ENCODE results near the gene ZNF225. TPM values are rescaled to one million over a fixed set of nuclear protein-coding genes. Genes with fewer than 3 reads are reported as not detected.

The ZNF225 gene
- 1.9 and 2.2 TPM in 2 replicates for total RNA-seq

- no peaks in the 10 kb centered on the region for H3K36me3 ChIP-seq (ENCODE audit: control insufficient read depth, insufficient read depth, low read length)
- no peak for TF ChIP-seq CTCF (IDR thresholded peaks at IDR 0.05; ENCODE audit: insufficient read depth, low read length, poor library complexity, severe bottlenecking)
- DNase-seq (ENCODE audit: low read depth): peak; percentile 98
- H3K27me3 ChIP-seq (ENCODE audit: control insufficient read depth, insufficient read depth, low read length): no peaks in the 10 kb centered on the region
- H3K4me3 ChIP-seq (ENCODE audit: low read depth, low read length): peak within 1 kb of the TSS; percentile 57
Measured at GRCh38 chr19:44113138-44113783, at the start of gene ZNF225. Gene ZNF225 (plus strand): TSS chr19:44113399. CDS start chr19:44115828, 2,429 bp downstream.

GRCh38 chr19:44066305-44066704 is 46.9 kb upstream of the ZNF225 start:
- DNase-seq (ENCODE audit: low read depth): no peak
- TF ChIP-seq CTCF (IDR thresholded peaks at IDR 0.05; ENCODE audit: insufficient read depth, low read length, poor library complexity, severe bottlenecking): no peak
- Histone ChIP-seq H3K36me3 (ENCODE audit: control insufficient read depth, insufficient read depth, low read length) (peaks cover 3% of the 10 kb centered on the region), H3K27me3 (ENCODE audit: control insufficient read depth, insufficient read depth, low read length) (no peaks in the 10 kb centered on the region), H3K4me3 (ENCODE audit: low read depth, low read length) (no peak overlapping the region)

- no peak for DNase-seq (ENCODE audit: low read depth)
- no peak for TF ChIP-seq CTCF (IDR thresholded peaks at IDR 0.05; ENCODE audit: insufficient read depth, low read length, poor library complexity, severe bottlenecking)
Measured at GRCh38 chr19:44069415-44069814, 43.8 kb upstream of the ZNF225 start.

GRCh38 chr19:44071824-44072542 is 41.2 kb upstream of the ZNF225 start, which contains the start of gene ZNF284:
Gene ZNF284 (plus strand): TSS chr19:44072159. CDS start chr19:44076390, 4,231 bp downstream.
- Histone ChIP-seq H3K36me3 (ENCODE audit: control insufficient read depth, insufficient read depth, low read length) (no peaks in the 10 kb centered on the region), H3K27me3 (ENCODE audit: control insufficient read depth, insufficient read depth, low read length) (no peaks in the 10 kb centered on the region), H3K4me3 (ENCODE audit: low read depth, low read length) (peak within 1 kb of the TSS; percentile 53)
- TF ChIP-seq CTCF (IDR thresholded peaks at IDR 0.05; ENCODE audit: insufficient read depth, low read length, poor library complexity, severe bottlenecking): no peak
- DNase-seq (ENCODE audit: low read depth): peak; percentile 77

More at GRCh38 chr19:44069415-44069814, 43.8 kb upstream of the ZNF225 start:
- Histone ChIP-seq H3K4me3 (ENCODE audit: low read depth, low read length) (no peak overlapping the region), H3K36me3 (ENCODE audit: control insufficient read depth, insufficient read depth, low read length) (peaks cover 3% of the 10 kb centered on the region), H3K27me3 (ENCODE audit: control insufficient read depth, insufficient read depth, low read length) (no peaks in the 10 kb centered on the region)

GRCh38 chr19:44072543-44073401 is 40.4 kb upstream of the ZNF225 start:
- DNase-seq (ENCODE audit: low read depth): no peak
- Histone ChIP-seq H3K36me3 (ENCODE audit: control insufficient read depth, insufficient read depth, low read length) (no peaks in the 10 kb centered on the region), H3K4me3 (ENCODE audit: low read depth, low read length) (peak overlapping the region; percentile 53), H3K27me3 (ENCODE audit: control insufficient read depth, insufficient read depth, low read length) (no peaks in the 10 kb centered on the region)
- TF ChIP-seq CTCF (IDR thresholded peaks at IDR 0.05; ENCODE audit: insufficient read depth, low read length, poor library complexity, severe bottlenecking): no peak

All from kidney epithelial cell (primary cell).